Islet of Langerhans (tissue), 1 donor: ENCODE results near the gene RNF31.
"Not testable (repeated sequence)": the region's sequence is repeated elsewhere in the genome, so short reads cannot be mapped to it uniquely, and the experiment has no call there.

Experiments
- FAIRE-seq: peaks from one replicate; lab custom pipeline; 2011; peaks lifted over from hg19 to GRCh38; lab: Jason Lieb, UNC

Gene RNF31

DNA sequence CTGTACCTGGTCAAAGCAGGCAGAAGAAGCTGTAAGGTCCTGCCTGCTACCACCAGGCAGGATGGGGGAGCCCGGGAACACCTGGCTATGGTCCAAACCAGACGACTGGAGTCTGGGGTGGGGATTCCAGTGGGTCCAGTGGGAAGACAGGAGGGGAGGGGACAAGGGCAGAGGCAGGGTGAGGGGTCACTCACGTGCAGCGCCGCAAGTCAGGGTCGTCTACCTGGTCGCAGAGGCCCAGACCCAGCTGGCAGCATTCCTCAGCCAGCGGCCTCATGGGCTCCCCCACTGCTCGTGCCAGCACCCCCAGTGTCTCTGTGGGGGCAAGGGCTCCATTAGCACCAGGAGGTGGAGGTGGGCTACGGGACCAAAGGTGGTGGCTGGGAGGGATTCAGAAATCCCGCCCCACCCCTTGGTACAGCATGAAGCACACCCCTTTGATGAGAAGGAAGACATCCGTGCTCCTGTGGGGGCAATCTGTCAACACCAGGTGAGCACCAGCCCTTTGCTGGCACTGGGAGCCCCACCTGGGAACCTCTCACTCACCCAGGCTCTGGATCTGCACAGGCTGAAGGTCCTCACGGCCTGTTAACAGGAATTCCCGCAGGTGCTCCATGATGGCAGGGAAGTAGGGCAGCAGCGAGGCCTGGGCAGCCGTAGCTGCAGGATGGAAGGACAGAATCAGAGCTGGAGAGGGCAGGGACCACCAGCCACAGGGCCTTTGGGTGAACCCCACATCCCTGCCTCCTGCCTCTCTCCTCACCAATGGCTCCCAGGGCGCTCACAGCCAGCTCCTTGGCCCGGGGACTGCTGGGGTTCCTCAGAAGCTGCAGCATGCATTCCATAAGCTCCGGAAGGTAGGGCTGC, 37.0 kb downstream of the RNF31 start:
- FAIRE-seq: no peak

GRCh38 chr14:24185026-24185425, 37.7 kb downstream of the RNF31 start:
- FAIRE-seq: no peak

DNA sequence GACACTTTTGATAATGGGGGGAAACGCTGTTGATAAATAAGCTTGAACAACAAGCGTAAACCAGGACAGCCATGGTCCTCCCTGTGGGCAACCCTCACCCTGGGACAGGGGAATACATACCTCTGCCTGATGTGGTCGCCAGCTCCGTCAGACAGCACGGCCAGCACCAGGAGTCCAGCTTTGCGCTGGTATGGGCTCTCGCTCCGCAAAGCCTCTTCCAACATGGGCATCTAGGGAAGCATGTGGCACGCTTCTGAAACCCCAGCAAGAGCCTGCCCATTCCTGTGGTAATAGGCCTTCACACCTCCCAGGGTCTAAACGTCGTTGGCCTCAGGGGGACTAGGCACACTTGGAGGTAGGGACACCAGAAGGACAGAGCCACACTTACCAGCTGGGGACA, 38.4 kb downstream of the RNF31 start:
- FAIRE-seq: no peak

DNA sequence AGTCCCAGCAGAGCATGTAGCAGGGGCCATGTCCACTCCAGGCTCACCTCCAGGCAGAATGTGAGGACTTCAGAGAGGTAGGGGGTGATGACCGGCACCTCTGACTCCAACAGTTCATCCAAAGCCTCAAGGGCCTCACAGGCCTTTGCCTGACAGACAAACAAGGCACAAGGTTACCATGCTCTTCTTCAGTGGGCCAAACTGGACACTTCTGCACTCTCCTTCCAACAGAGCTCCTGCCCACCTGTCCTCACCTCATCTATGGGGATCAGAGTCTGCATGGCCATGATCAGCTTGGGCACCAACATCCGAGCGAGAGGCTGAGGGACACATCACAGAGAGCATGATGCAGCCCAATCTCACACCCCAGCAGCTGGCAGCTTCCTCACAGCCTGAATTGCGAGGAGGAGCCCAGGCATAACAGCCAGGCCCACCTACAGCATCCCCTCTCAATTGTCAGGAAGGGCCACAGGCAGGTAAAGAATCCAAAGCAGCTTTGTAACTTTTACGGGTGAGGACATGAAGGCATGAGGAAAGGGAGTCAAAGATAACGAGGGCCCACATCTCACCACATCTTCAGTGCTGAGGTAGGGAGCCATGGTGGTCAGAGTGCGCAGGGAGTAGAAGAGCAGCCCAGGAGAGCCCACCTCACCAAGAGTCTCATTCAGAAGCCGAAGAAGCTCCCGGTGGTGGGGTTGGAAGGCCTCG, 39.7 kb downstream of the RNF31 start:
- no peak for FAIRE-seq

DNA sequence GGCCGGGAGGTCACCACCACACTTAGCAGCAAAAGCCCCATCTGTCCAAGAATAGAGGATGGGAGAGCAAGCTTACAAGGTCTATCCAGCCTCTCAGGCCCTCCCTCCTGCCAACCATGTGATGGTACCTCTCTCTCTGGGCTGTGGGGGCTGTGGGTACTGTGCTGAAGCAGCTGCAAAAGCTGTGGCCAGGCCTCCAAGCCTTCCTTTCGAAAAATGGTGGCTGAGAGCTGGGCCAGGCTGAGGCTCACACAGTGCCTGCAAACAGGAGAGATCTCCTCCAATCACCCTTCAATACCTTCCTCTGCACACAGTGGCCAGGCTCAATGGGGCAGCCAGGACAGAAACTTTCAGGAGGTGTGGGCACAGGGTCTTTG, 40.2 kb downstream of the RNF31 start:
- FAIRE-seq: no peak

DNA sequence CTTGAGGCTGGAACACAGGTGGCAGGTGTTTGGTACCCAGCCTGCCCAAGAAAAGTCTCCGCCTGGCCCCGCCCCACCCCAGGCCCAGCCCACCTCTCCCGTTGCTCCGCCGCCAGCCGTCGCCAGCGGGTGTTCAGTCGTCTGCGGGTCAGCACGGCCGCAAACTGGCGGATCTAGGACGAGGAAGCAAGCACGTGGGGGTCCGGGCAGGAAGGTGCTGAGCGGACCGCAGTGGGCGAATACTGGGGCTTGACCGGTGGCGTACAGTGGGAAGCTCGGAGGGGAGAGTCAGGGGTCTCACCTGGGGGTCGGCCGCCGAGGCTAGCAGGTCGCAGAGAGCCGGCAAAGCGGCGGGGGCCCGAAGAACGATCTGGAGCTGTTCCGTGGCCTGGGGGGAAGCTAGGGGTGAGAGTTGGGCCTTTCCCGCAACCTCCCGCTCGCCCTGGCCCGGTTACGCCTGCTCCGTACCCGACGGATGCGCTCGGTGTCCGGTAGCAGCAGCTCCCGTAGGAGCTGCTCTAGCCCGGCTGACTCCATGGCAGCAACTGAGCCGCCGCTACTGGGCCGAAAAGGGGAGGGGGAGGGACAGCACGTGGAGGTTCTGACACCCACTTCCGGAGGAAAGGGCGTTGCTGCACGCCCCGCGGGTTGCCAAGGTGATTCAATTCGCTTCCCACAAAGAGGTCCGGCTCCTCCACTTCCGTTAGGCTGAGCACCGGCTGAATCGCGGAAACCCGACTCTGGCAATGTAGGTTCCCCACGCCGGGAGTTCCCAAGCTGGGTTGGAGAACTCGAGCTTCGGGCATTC, 41.2 kb downstream of the RNF31 start, which contains the start of gene IPO4:
TSS of gene IPO4 (minus strand) at position 566 of the 808 bp plus-strand sequence. CDS start at position 537, 29 bp downstream.
- FAIRE-seq: no peak

DNA sequence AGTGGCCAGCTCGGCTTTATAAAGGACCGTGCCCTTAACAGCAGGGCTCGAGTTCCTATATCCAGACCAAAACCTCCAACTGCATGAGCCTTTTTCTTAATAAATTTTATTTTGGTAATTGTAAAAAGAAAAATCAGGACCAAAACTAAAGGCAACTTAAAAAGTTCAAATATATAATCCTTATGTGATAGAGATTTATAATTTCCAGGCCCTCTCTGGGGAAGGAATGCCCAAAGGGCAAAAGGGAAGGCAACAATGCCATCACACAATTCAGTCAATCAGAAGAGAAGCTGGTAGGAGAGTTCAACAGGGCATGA, 41.7 kb downstream of the RNF31 start:
- no peak for FAIRE-seq

DNA sequence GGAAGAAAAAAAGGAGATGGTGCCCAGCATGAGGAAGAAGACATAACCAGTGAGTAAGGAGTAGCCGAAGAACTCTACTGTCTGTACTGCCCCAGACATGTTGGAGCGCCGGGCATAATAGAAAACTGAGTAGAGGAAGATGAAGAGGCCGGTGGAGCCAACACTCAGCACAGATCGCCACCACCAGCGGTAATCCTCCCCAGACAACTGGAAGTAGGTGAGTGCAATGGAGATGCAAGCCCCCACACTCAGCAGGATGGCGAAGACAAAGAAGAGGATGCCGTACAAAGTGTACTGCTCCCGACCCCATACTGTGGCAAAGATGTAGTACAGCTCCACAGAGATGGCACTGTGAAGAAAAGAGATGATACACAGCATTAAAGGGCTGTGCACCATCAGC, 42.2 kb downstream of the RNF31 start:
- no peak for FAIRE-seq

DNA sequence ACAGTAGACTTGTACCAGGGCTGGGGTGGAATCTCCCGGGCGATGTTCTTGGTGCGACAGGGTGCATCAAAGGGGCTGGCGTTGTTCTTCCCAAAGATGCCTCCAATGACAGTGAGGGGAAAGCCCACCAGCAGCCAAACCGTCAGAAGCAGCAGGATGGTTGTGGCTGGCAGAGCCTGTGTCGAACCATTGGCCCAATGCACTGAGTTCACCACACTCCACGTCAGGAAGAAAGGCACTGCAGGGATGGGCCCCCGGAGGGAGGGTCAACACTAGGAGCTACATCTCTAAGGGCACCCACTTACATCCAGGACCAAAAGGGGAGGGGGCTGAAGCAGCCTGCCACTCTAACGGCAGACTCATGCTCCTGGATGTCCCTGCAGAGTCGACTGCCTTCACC, 43.1 kb downstream of the RNF31 start:
- FAIRE-seq: no peak

- no peak for FAIRE-seq
Observed at GRCh38 chr14:24192933-24193332, 45.6 kb downstream of the RNF31 start.

- FAIRE-seq: no peak
Observed at GRCh38 chr14:24194186-24194872, 47.0 kb downstream of the RNF31 start.

- FAIRE-seq: no peak
Observed at GRCh38 chr14:24194873-24195185, 47.5 kb downstream of the RNF31 start.

DNA sequence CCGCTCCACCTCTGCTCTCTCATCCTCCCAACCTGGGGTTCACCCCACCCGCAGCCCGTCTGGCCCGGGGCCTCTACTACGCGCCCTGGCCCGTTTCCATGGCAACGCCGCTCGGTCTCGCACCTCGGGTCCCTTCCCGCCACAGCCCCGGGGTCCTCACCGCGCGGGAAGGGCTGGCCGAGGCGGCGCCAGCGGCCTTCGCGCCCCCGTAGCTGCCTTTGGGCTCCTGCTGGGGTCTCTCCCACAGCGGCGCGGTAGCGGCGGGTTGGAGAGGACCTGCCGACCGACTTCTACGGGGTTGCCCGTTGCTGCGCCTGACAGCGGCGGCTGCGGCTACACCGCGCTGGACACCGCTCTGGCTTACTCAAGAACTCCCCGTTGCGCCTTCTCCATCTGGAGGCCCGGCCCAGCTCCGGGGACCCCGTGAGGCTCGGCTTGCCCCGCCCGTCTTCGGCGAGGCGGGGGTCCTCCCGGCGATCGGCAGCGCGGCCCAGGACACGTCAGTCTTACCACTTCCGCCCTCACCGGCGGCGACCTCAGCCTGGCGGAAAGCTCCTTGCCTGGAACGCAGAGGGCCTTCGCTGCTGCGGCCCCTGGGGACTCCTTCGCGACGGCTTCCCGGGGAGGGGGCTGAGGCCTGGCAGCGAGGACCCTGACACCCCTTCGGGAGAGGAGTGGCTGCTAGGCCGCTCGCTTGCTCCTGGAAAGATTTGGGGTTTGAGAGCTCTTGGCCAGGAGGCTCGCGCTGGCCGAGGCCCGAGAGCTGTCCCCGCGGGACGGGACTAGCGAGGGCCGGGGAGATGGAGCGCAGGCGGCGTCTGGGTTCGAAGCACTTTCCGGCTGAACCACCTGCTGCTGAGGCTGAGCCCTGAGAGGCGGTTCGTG, 48.1 kb downstream of the RNF31 start, which contains the start of gene TM9SF1:
TSS of gene TM9SF1 (minus strand) at position 256 of the 885 bp plus-strand sequence. CDS start 422 bp downstream, outside the sequence.
- FAIRE-seq: no peak

- no peak for FAIRE-seq
Observed at GRCh38 chr14:24196071-24197055, 49.1 kb downstream of the RNF31 start.

DNA sequence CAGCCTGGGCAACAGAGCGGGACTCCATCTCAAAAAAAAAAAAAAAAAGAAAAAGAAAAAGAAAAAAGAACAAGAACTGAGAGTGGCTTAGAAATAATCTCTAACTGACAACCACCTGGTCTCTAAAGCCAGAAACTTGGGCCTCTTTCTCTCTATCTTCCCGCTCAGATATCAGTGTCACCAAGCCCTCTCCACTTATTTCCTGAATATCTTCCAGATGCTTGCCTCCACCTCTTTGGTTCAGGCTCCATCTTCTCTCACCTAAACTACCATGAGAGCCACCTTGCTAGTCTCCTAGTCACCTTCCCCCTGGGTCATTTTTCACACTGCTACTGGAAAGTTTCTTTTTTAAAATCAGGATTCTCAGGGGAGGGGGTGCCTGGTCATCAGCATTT, 49.8 kb downstream of the RNF31 start:
- no peak for FAIRE-seq

DNA sequence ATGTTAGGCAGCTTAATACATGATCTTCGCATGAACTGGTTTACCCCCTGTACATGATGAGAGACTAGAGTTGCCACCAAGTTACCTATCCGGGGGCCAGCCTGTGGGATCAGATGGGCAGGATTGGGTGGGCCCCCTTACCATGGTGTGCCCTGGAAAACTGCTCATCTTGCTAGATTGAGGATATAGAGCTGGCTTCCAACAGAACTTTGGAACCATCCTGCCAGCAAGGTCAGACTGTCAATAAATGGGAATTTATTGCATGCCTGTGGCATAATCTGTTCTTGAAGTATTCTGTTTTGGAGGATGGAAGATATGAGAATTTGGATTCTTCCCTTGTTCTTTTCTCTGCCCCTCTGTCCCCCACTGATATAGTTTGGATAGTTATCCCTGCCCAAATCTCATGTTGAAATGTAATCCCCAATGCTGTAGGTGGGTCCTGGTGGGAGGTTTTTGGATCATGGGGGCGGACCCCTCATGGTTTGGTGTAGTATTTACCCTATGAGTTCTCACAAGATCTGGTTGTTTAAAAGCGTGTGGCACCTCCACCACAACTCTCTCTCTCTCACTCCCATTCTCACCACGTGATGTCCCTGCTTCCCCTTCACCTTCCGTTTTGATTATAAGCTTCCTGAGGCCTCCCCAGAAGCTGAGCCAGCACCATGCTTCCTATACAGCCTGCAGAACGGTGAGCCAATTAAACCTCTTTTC, 51.7 kb downstream of the RNF31 start:
- FAIRE-seq: no peak

DNA sequence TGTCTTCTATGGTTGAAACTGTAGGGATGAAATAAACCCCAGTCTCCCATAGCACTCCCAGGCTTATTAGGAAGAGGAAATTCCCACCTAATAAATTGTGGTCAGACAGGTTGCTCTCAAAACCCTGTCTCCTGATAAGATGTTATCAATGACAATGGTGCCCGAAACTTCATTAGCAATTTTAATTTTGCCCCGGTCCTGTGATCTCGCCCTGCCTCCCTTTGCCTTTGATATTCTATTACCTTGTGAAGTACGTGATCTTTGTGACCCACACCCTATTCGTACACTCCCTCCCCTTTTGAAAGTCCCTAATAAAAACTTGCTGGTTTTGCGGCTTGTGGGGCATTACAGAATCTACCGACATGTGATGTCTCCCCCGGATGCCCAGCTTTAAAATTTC, 55.2 kb downstream of the RNF31 start:
- FAIRE-seq: not testable (repeated sequence)

- FAIRE-seq: not testable (repeated sequence)
Observed at GRCh38 chr14:24203249-24203886, 56.1 kb downstream of the RNF31 start.
